K562 (cell line): ENCODE measurements around the gene USP7. TPM values are rescaled to one million over a fixed set of nuclear protein-coding genes. Genes with fewer than 3 reads are reported as not detected.

Source experiments
- BRD4 ChIP-seq: fragments of 200-600 bp; sonication (generic); IDR thresholded peaks from 2 replicates; pipeline ENCODE4 v1.6.1; 2017; ENCODE audit warnings: inconsistent platforms
- CHAMP1 ChIP-seq: fragments of 450-650 bp; IDR thresholded peaks from 2 replicates; pipeline ENCODE4 v1.6.1; 2016; ENCODE audit warnings: mild to moderate bottlenecking
- DDX20 ChIP-seq: fragments of 450-650 bp; IDR thresholded peaks from 2 replicates; pipeline ENCODE4 v1.6.1; 2016; ENCODE audit warnings: missing genetic modification characterization, low read depth, mild to moderate bottlenecking, missing compliant biosample characterization, moderate library complexity
- ELF1 ChIP-seq: fragments of 200-800 bp; sonication (Bioruptor generic); IDR thresholded peaks from 2 replicates; pipeline ENCODE4 v1.6.1; 2016; ENCODE audit warnings: missing genetic modification characterization, missing compliant biosample characterization
- EP300 ChIP-seq: IDR thresholded peaks from 2 replicates; pipeline ENCODE4 v1.6.1; 2012; ENCODE audit warnings: low read length, improper control_type of control experiment
- FOXK2 ChIP-seq, 2 experiments: fragments of 450-650 bp; IDR thresholded peaks in 1 of 2; conservative IDR thresholded peaks in 1 of 2; 2 replicates each; pipeline ENCODE4 v1.6.1; 2016; ENCODE audit warnings: low read depth in 2 of 2, mild to moderate bottlenecking in 1 of 2
- MYBL2 ChIP-seq, 2 experiments: fragments of 450-650 bp in 1 of 2; sonication (generic) in 1 of 2; formaldehyde crosslinking in 1 of 2; IDR thresholded peaks; 2 replicates each; pipeline versions ENCODE4 v1.6.1 to v1.8.1; 2017 to 2022; ENCODE audit warnings: borderline replicate concordance in 1 of 2, inconsistent platforms in 1 of 2, low read depth in 1 of 2, mild to moderate bottlenecking in 1 of 2, missing genetic modification reagents in 1 of 2, moderate library complexity in 1 of 2
- RFX7 ChIP-seq: fragments of 250-450 bp; sonication (Bioruptor Pico); IDR thresholded peaks from 2 replicates; pipeline ENCODE4 v1.5.1; 2021; ENCODE audit warnings: mild to moderate bottlenecking
- SMAD2 ChIP-seq: fragments of 150-350 bp; IDR thresholded peaks from 2 replicates; pipeline ENCODE4 v1.6.1; 2014; ENCODE audit warnings: low read depth, mild to moderate bottlenecking, low read length
- SNRNP70 ChIP-seq: fragments of 200-400 bp; formaldehyde crosslinking; optimal IDR thresholded peaks from 2 replicates; pipeline ENCODE3; 2017; ENCODE audit warnings: low read depth, low read length
- STAT5A ChIP-seq: IDR thresholded peaks from 2 replicates; pipeline ENCODE4 v1.6.1; 2012; ENCODE audit warnings: low read length, inconsistent platforms, borderline replicate concordance
- ZHX1 ChIP-seq: fragments of 150-350 bp; conservative IDR thresholded peaks from 2 replicates; pipeline ENCODE4 v1.6.1; 2014; ENCODE audit warnings: low read length
- ZNF785 ChIP-seq: fragments of 250-450 bp; sonication (Bioruptor Pico); IDR thresholded peaks from 2 replicates; pipeline ENCODE4 v1.4.0; 2020; ENCODE audit warnings: mild to moderate bottlenecking
- polyA plus RNA-seq, 8 experiments: library from polyadenylated mRNA; depleted of rRNA in 4 of 8; stranded (reverse) in 5 of 8; unstranded in 3 of 8; fragments of >200 nt; fragmentation: Nextera tagmentation in 2 of 8; fragmentation: Illumina TruSeq in 1 of 8; extraction: Ambion mirVana in 2 of 8; extraction: Trizol in 1 of 8; gene quantifications; 2 replicates each; pipeline versions ENCODE4 v1.2.1 to v1.2.3, GENCODE V29; 2011 to 2014; ENCODE audit warnings: inconsistent platforms in 1 of 8, missing spikeins in 1 of 8
- total RNA-seq, 7 experiments: library from RNA; depleted of rRNA in 6 of 7; stranded (reverse); fragments of >200 nt in 6 of 7; fragmentation: Illumina TruSeq in 2 of 7; extraction: Trizol in 2 of 7; gene quantifications; 2 replicates each; pipeline versions ENCODE4 v1.2.1 to v1.2.3, GENCODE V29; 2011 to 2021; ENCODE audit warnings: low replicate concordance in 1 of 7
- TF ChIP-seq, protein P1 (sequence below): sonication (generic); formaldehyde crosslinking; IDR thresholded peaks from 2 replicates; pipeline ENCODE4 v1.8.0; 2022; ENCODE audit warnings: mild to moderate bottlenecking, missing genetic modification reagents
- TF ChIP-seq, protein P2 (sequence below): sonication (generic); formaldehyde crosslinking; IDR thresholded peaks from 2 replicates; pipeline ENCODE4 v1.8.0; 2022; ENCODE audit warnings: missing genetic modification reagents, mild to moderate bottlenecking, moderate library complexity, borderline replicate concordance

Gene USP7
- total and polyA plus RNA-seq, 9 of the 15 experiments (the other 6 are each of a cell fraction or from before 2014, with no cell fraction given), result 17.1 to 145 (median 57.9) TPM

DNA sequence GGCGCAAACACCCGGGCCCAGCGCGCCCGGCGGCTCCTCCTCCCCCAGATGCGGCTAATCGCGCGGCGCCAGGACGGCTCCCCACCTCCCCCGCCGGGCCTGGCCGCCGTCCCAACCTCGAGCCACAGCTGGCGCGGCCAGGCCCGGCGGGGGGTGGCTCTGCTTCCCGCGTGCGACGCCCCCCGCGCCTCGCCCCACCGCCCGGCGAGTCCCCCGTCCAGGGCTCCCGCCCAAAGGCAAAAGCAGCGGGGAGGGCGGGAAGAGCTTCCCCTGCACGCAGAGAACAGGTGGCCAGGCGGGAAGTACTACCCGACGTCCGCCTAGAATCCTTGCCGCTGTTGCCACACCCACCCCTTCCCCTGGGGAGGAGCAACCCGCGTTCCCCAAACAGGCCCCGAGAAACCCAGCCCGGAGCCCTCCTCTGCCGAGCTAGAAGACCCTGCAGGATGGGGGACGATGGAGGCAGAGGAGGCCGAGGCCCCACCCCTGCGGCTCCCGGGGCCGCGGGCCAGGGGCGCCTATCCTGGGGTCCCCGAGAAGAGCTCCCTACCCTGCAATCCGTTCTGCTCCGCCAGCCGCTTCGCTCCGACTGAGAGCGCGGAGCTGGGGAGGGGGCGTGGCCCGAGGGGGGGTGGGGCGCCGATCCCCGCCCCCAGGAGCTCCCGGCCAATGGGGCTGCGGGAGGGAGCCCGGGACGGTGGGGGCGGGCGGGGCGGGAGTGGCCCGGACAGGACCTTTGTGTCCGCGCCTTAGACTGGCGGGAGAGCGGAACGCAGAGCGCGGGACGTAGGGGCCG is 95.1 kb downstream of the USP7 start, which contains the start of gene CARHSP1 (continued):
- TF ChIP-seq, protein P1, sequence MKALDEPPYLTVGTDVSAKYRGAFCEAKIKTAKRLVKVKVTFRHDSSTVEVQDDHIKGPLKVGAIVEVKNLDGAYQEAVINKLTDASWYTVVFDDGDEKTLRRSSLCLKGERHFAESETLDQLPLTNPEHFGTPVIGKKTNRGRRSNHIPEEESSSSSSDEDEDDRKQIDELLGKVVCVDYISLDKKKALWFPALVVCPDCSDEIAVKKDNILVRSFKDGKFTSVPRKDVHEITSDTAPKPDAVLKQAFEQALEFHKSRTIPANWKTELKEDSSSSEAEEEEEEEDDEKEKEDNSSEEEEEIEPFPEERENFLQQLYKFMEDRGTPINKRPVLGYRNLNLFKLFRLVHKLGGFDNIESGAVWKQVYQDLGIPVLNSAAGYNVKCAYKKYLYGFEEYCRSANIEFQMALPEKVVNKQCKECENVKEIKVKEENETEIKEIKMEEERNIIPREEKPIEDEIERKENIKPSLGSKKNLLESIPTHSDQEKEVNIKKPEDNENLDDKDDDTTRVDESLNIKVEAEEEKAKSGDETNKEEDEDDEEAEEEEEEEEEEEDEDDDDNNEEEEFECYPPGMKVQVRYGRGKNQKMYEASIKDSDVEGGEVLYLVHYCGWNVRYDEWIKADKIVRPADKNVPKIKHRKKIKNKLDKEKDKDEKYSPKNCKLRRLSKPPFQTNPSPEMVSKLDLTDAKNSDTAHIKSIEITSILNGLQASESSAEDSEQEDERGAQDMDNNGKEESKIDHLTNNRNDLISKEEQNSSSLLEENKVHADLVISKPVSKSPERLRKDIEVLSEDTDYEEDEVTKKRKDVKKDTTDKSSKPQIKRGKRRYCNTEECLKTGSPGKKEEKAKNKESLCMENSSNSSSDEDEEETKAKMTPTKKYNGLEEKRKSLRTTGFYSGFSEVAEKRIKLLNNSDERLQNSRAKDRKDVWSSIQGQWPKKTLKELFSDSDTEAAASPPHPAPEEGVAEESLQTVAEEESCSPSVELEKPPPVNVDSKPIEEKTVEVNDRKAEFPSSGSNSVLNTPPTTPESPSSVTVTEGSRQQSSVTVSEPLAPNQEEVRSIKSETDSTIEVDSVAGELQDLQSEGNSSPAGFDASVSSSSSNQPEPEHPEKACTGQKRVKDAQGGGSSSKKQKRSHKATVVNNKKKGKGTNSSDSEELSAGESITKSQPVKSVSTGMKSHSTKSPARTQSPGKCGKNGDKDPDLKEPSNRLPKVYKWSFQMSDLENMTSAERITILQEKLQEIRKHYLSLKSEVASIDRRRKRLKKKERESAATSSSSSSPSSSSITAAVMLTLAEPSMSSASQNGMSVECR, result peak; percentile 36; the same call in 1 of the 2 replicates
- TF ChIP-seq SMAD2, result no peak
- TF ChIP-seq ELF1 (tag), result no peak
- peak; percentile 51 to 66; a peak in 2 of 4 replicates for TF ChIP-seq FOXK2 (conservative IDR thresholded peaks at IDR 0.05 in 1 of 2, IDR thresholded peaks at IDR 0.05 in 1 of 2; ENCODE audit: low read depth in 2 of 2)
- no peak for TF ChIP-seq RFX7 (CRISPR knock-in tag)
- TF ChIP-seq STAT5A, result no peak
- no peak for TF ChIP-seq SNRNP70
- peak; percentile 78 for TF ChIP-seq EP300
- TF ChIP-seq, protein P2, sequence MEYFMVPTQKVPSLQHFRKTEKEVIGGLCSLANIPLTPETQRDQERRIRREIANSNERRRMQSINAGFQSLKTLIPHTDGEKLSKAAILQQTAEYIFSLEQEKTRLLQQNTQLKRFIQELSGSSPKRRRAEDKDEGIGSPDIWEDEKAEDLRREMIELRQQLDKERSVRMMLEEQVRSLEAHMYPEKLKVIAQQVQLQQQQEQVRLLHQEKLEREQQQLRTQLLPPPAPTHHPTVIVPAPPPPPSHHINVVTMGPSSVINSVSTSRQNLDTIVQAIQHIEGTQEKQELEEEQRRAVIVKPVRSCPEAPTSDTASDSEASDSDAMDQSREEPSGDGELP (CRISPR knock-in tag), result peak; percentile 91
- TF ChIP-seq BRD4, result no peak
- TF ChIP-seq CHAMP1, result no peak
- no peak for TF ChIP-seq DDX20 (tag)
- TF ChIP-seq ZNF785 (CRISPR knock-in tag), result no peak
- TF ChIP-seq MYBL2 (IDR thresholded peaks at IDR 0.05; ENCODE audit: low read depth), result no peak
- TF ChIP-seq MYBL2 (CRISPR knock-in tag; IDR thresholded peaks at IDR 0.05; ENCODE audit: borderline replicate concordance), result no peak
- TF ChIP-seq ZHX1, result no peak
